H1 (cell line): Measurements from ENCODE around the gene SNRNP200. TPM values are rescaled to one million over a fixed set of nuclear protein-coding genes. Genes with fewer than 3 reads are reported as not detected.

Source experiments
- CTCF ChIA-PET: fragments of 300-600 bp; sonication (Branson Sonifier 250); formaldehyde crosslinking; loops from one replicate; lab custom pipeline; 2021; ENCODE audit not compliant: partially characterized antibody; lab: Charles Lee
- POLR2A ChIA-PET: fragments of 300-600 bp; sonication (Branson Sonifier 250); formaldehyde crosslinking; loops from one replicate; lab custom pipeline; 2021; ENCODE audit warnings: inconsistent platforms; ENCODE audit not compliant: partially characterized antibody; lab: Charles Lee
- DNase-seq, 2 experiments: peaks; one replicate each; pipeline versions ENCODE4 v3.0.0 to v3.0.0-alpha.2; 2010 to 2022; ENCODE audit warnings: low spot score in 2 of 2, low read depth in 1 of 2, mixed read lengths in 1 of 2
- FAIRE-seq: peaks from 2 replicates; lab custom pipeline; 2011; peaks lifted over from hg19 to GRCh38; lab: Jason Lieb, UNC
- H2AFZ ChIP-seq: 2 replicates; pipeline ENCODE4 v1.8.1; 2012; ENCODE audit warnings: low read length, inconsistent platforms
- H2AK5ac ChIP-seq: 2 replicates; pipeline ENCODE4 v1.6.1; 2013; ENCODE audit warnings: low read depth, low read length
- H2BK120ac ChIP-seq: replicated peaks from 2 replicates; pipeline ENCODE3; 2013; ENCODE audit warnings: low read depth, low read length, inconsistent platforms
- H2BK12ac ChIP-seq: 2 replicates; pipeline ENCODE4 v1.6.1; 2013; ENCODE audit warnings: low read depth, low read length
- H2BK15ac ChIP-seq: 2 replicates; pipeline ENCODE4 v1.6.1; 2013; ENCODE audit warnings: low read length
- H2BK20ac ChIP-seq: 2 replicates; pipeline ENCODE4 v1.6.1; 2013; ENCODE audit warnings: low read length
- H2BK5ac ChIP-seq: 2 replicates; pipeline ENCODE4 v1.6.1; 2013; ENCODE audit warnings: low read depth, low read length
- H3K14ac ChIP-seq: 2 replicates; pipeline ENCODE4 v1.6.1; 2013; ENCODE audit warnings: inconsistent platforms; ENCODE audit not compliant: insufficient read length
- H3K18ac ChIP-seq: 2 replicates; pipeline ENCODE4 v1.6.1; 2013; ENCODE audit warnings: low read length; ENCODE audit errors: extremely low read depth
- H3K23ac ChIP-seq: 2 replicates; pipeline ENCODE4 v1.6.1; 2013; ENCODE audit warnings: inconsistent platforms; ENCODE audit not compliant: insufficient read length
- H3K23me2 ChIP-seq: 2 replicates; pipeline ENCODE4 v1.6.1; 2013; ENCODE audit warnings: low read depth, low read length
- H3K27ac ChIP-seq: 2 replicates; pipeline ENCODE4 v1.6.1; 2011; ENCODE audit warnings: low read depth, low read length, inconsistent platforms
- H3K27me3 ChIP-seq, 4 experiments: replicated peaks in 1 of 4; 1 replicate in 1 of 4; 2 replicates in 3 of 4; pipeline versions ENCODE4 v1.6.1 to v1.8.1; 2011 to 2013; ENCODE audit warnings: low read length in 3 of 4, mild to moderate bottlenecking in 3 of 4, inconsistent platforms in 2 of 4, mixed read lengths in 2 of 4, moderate library complexity in 1 of 4; ENCODE audit not compliant: control insufficient read depth in 3 of 4, insufficient read depth in 3 of 4; ENCODE audit errors: extremely low read depth in 1 of 4
- H3K36me3 ChIP-seq, 4 experiments: 2 replicates each; pipeline versions ENCODE4 v1.6.1 to v1.8.1; 2011 to 2013; ENCODE audit warnings: mild to moderate bottlenecking in 4 of 4, low read length in 3 of 4, moderate library complexity in 2 of 4, control low read depth in 1 of 4, inconsistent platforms in 1 of 4; ENCODE audit not compliant: insufficient read depth in 4 of 4, control insufficient read depth in 2 of 4
- H3K4ac ChIP-seq: replicated peaks from 2 replicates; pipeline ENCODE3; 2013; ENCODE audit warnings: low read length, low read depth, mixed read lengths, inconsistent platforms; ENCODE audit not compliant: insufficient read length
- H3K4me1 ChIP-seq, 4 experiments: replicated peaks in 1 of 4; 1 replicate in 1 of 4; 2 replicates in 3 of 4; pipeline versions ENCODE4 v1.6.1 to v1.8.1; 2011 to 2013; ENCODE audit warnings: low read length in 3 of 4, inconsistent platforms in 2 of 4, mixed read lengths in 1 of 4; ENCODE audit not compliant: insufficient read depth in 4 of 4, control insufficient read depth in 3 of 4
- H3K4me2 ChIP-seq, 2 experiments: 2 replicates each; pipeline versions ENCODE4 v1.6.1 to v1.8.1; 2011 to 2013; ENCODE audit warnings: low read depth in 2 of 2, low read length in 2 of 2, control low read depth in 1 of 2, inconsistent platforms in 1 of 2, mild to moderate bottlenecking in 1 of 2; ENCODE audit not compliant: insufficient read depth in 1 of 2
- H3K4me3 ChIP-seq, 4 experiments: fragments of 200-600, 300-600 bp in 1 of 4; sonication (generic), shearing (Covaris generic), sonication (Bioruptor Twin) in 1 of 4; 2 replicates each; pipeline versions ENCODE4 v1.5.1 to v1.8.1; 2011 to 2016; ENCODE audit warnings: low read length in 4 of 4, low read depth in 3 of 4, control low read depth in 2 of 4, inconsistent platforms in 2 of 4, mild to moderate bottlenecking in 2 of 4, mixed read lengths in 1 of 4, moderate library complexity in 1 of 4; ENCODE audit not compliant: insufficient read depth in 2 of 4; ENCODE audit errors: extremely low read depth in 1 of 4
- H3K56ac ChIP-seq: replicated peaks from 2 replicates; pipeline ENCODE3; 2013; ENCODE audit warnings: low read depth, mild to moderate bottlenecking, mixed read lengths, low read length, inconsistent platforms; ENCODE audit not compliant: insufficient read length
- H3K79me1 ChIP-seq: 2 replicates; pipeline ENCODE4 v1.6.1; 2013; ENCODE audit warnings: low read depth, low read length, control low read depth
- H3K79me2 ChIP-seq, 2 experiments: 2 replicates each; pipeline versions ENCODE4 v1.6.1 to v1.8.1; 2012 to 2013; ENCODE audit warnings: low read length in 2 of 2, mild to moderate bottlenecking in 2 of 2, inconsistent platforms in 1 of 2; ENCODE audit not compliant: insufficient read depth in 2 of 2, control insufficient read depth in 1 of 2
- H3K9ac ChIP-seq, 4 experiments: replicated peaks in 1 of 4; 1 replicate in 1 of 4; 2 replicates in 3 of 4; pipeline versions ENCODE4 v1.6.1 to v1.8.1; 2011 to 2013; ENCODE audit warnings: low read depth in 3 of 4, low read length in 3 of 4, control low read depth in 2 of 4, mild to moderate bottlenecking in 2 of 4, moderate library complexity in 2 of 4, inconsistent platforms in 1 of 4; ENCODE audit errors: extremely low read depth in 1 of 4
- H3K9me3 ChIP-seq, 2 experiments: 2 replicates each; pipeline versions ENCODE4 v1.6.1 to v1.8.1; 2012 to 2013; ENCODE audit warnings: mild to moderate bottlenecking in 2 of 2, moderate library complexity in 2 of 2, control low read depth in 1 of 2, inconsistent platforms in 1 of 2, low read depth in 1 of 2, low read length in 1 of 2, mixed read lengths in 1 of 2; ENCODE audit not compliant: insufficient read depth in 2 of 2
- H4K20me1 ChIP-seq, 2 experiments: replicated peaks in 1 of 2; 2 replicates each; pipeline versions ENCODE3 to v1.8.1; 2011 to 2013; ENCODE audit warnings: inconsistent platforms in 2 of 2, low read length in 2 of 2, mild to moderate bottlenecking in 1 of 2; ENCODE audit not compliant: insufficient read depth in 2 of 2, control insufficient read depth in 1 of 2
- H4K5ac ChIP-seq: 2 replicates; pipeline ENCODE4 v1.6.1; 2013; ENCODE audit warnings: low read length, low read depth, mixed read lengths, inconsistent platforms; ENCODE audit not compliant: insufficient read length
- H4K8ac ChIP-seq: 2 replicates; pipeline ENCODE4 v1.8.0; 2013; ENCODE audit warnings: mild to moderate bottlenecking, moderate library complexity, low read length, inconsistent platforms; ENCODE audit not compliant: insufficient read depth; ENCODE audit errors: extremely low read depth
- H4K91ac ChIP-seq: replicated peaks from 2 replicates; pipeline ENCODE3; 2013; ENCODE audit warnings: low read length, mixed read lengths, inconsistent platforms; ENCODE audit not compliant: insufficient read length
- ATF2 ChIP-seq: IDR thresholded peaks from 2 replicates; pipeline ENCODE4 v1.6.1; 2012; ENCODE audit warnings: low read length, inconsistent platforms
- ATF3 ChIP-seq: IDR thresholded peaks from 2 replicates; pipeline ENCODE4 v1.6.1; 2011; ENCODE audit warnings: low read depth, mild to moderate bottlenecking, low read length; ENCODE audit not compliant: insufficient read depth
- CBX8 ChIP-seq: fragments of 300-800, 300-1000 bp; sonication (generic); IDR thresholded peaks from 2 replicates; pipeline ENCODE4 v1.7.1; 2016; ENCODE audit warnings: low read depth, low read length, borderline replicate concordance
- JUN ChIP-seq: IDR thresholded peaks from 2 replicates; pipeline ENCODE4 v1.6.1; 2011; ENCODE audit warnings: low read depth, mild to moderate bottlenecking, improper control_type of control experiment, low read length
- MAFK ChIP-seq: IDR thresholded peaks from 2 replicates; pipeline ENCODE4 v1.6.1; 2012; ENCODE audit warnings: low read depth, mild to moderate bottlenecking, improper control_type of control experiment, low read length
- NANOG ChIP-seq: IDR thresholded peaks from 2 replicates; pipeline ENCODE4 v1.6.1; 2011; ENCODE audit warnings: low read length, low read depth, mild to moderate bottlenecking, inconsistent platforms; ENCODE audit not compliant: insufficient read depth, poor library complexity, severe bottlenecking
- POLR2A ChIP-seq, 2 experiments: IDR thresholded peaks; 1 replicate in 1 of 2; 2 replicates in 1 of 2; pipeline ENCODE4 v1.6.1; 2011; ENCODE audit warnings: low read depth in 2 of 2, low read length in 2 of 2, mild to moderate bottlenecking in 2 of 2; ENCODE audit errors: control extremely low read depth in 1 of 2
- SIN3A ChIP-seq, 2 experiments: IDR thresholded peaks in 1 of 2; conservative IDR thresholded peaks in 1 of 2; 2 replicates each; pipeline ENCODE4 v1.6.1; 2011 to 2012; ENCODE audit warnings: low read length in 2 of 2, improper control_type of control experiment in 1 of 2, low read depth in 1 of 2, mild to moderate bottlenecking in 1 of 2
- TAF7 ChIP-seq: optimal IDR thresholded peaks from 2 replicates; pipeline ENCODE3; 2011; ENCODE audit warnings: low read depth, mild to moderate bottlenecking, inconsistent platforms, low read length, moderate library complexity, borderline replicate concordance
- TCF12 ChIP-seq: IDR thresholded peaks from 2 replicates; pipeline ENCODE4 v1.6.1; 2011; ENCODE audit warnings: low read depth, mild to moderate bottlenecking, low read length
- WGBS, 2 experiments: shearing (Covaris generic) in 1 of 2; methylation state at CpG; one replicate each; pipeline versions ENCODE4 v1.1.6 to v1.1.7; 2013 to 2015; ENCODE audit warnings: low lambda C conversion rate in 2 of 2, mixed read lengths in 2 of 2, inconsistent platforms in 1 of 2, low coverage in 1 of 2, missing lambda C conversion rate in 1 of 2; ENCODE audit not compliant: insufficient replicate concordance in 2 of 2, insufficient coverage in 1 of 2, insufficient read length in 1 of 2; ENCODE audit errors: extremely low coverage in 1 of 2, missing lambda C conversion rate in 1 of 2; 5-methylcytosine and 5-hydroxymethylcytosine counted together
- polyA plus RNA-seq, 7 experiments: library from polyadenylated mRNA; depleted of rRNA in 3 of 7; stranded (reverse) in 5 of 7; unstranded in 2 of 7; fragments of >200 nt in 5 of 7; fragments of 200-250 nt in 2 of 7; gene quantifications; 1 replicate in 5 of 7; 2 replicates in 1 of 7; 4 replicates in 1 of 7; pipeline versions ENCODE4 v1.2.1 to v1.2.3, GENCODE V29; 2011 to 2013; ENCODE audit warnings: missing spikeins in 2 of 7, mixed read lengths in 2 of 7
- total RNA-seq: library from RNA; stranded (reverse); fragmentation: NEBNext Ultra II Directional; extraction: Animal tissue kit (Norgen Biotek cat#: 25700); gene quantifications from 2 replicates; pipeline ENCODE4 v1.2.1, GENCODE V29; 2021

Gene SNRNP200
- total and polyA plus RNA-seq, 2 of the 8 experiments (the other 6 are each of a cell fraction or from before 2014, with no cell fraction given) = 190 to 289 TPM

GRCh38 chr2:96245609-96246390, 59.5 kb downstream of the SNRNP200 start:
- Histone ChIP-seq H4K8ac (no peak overlapping the region), H2AFZ (no peak overlapping the region), H3K4me3 (no peak overlapping the region), H3K4me2 (no peak overlapping the region), H4K20me1 (peaks cover 0 to 3% of the 10 kb centered on the region in 2 experiments), H3K18ac (no peak overlapping the region), H2BK20ac (no peak overlapping the region), H2AK5ac (no peak overlapping the region), H3K4ac (no peak overlapping the region), H3K14ac (no peak overlapping the region), H3K27ac (no peak overlapping the region), H4K5ac (no peak overlapping the region), H3K36me3 (no peaks in the 10 kb centered on the region), H3K9me3 (no peaks in the 10 kb centered on the region), H3K79me2 (no peaks in the 10 kb centered on the region), H3K56ac (no peak overlapping the region), H3K4me1 (no peaks in the 10 kb centered on the region), H3K23ac (no peak overlapping the region), H2BK120ac (no peak overlapping the region), H3K23me2 (no peaks in the 10 kb centered on the region), H2BK15ac (no peak overlapping the region), H4K91ac (no peak overlapping the region), H3K27me3 (no peaks in the 10 kb centered on the region), H3K9ac (no peak overlapping the region), H2BK12ac (no peak overlapping the region), H2BK5ac (no peak overlapping the region), H3K79me1 (no peaks in the 10 kb centered on the region)
- 90% methylated on average over 8 of the region's 8 CpGs; no CpG with 5 or more reads in 1 of the 2 experiments for WGBS, 2 experiments
- FAIRE-seq (no peak), DNase-seq (no peak)
- ChIA-PET CTCF (interaction anchor here (0.7 to 1.9 kb wide), 5 partner anchors 11 to 103 kb away, joined by 3 to 5 read pairs (median 4); no protein-coding TSS in a partner anchor), POLR2A (interaction anchor here (0.7 to 2.8 kb wide), 4 partner anchors 9 to 37 kb away, joined by 3 to 9 read pairs (median 3); partner anchors contain the start of gene STARD7)
- no peak for TF ChIP-seq SIN3A (conservative IDR thresholded peaks at IDR 0.05 in 1 of 2, IDR thresholded peaks at IDR 0.05 in 1 of 2; ENCODE audit: low read depth in 1 of 2, low read length in 2 of 2)
- TF ChIP-seq POLR2A (IDR thresholded peaks at IDR 0.05; ENCODE audit: control extremely low read depth in 1 of 2, low read depth in 2 of 2, low read length in 2 of 2) = no peak
- TF ChIP-seq CBX8 = no peak
- TF ChIP-seq JUN = no peak
- no peak for TF ChIP-seq MAFK
- no peak for TF ChIP-seq NANOG
- no peak for TF ChIP-seq ATF2
- TF ChIP-seq TCF12 = no peak
- no peak for TF ChIP-seq TAF7
- TF ChIP-seq ATF3 = no peak
